HepG2 (cell line): ENCODE data around the gene TBX19. TPM values are rescaled to one million over a fixed set of nuclear protein-coding genes. Genes with fewer than 3 reads are reported as not detected.
A peak's percentile ranks its signal among the peaks of the same experiment; 100 is the strongest.

ENCODE experiments used
- DMAP1 ChIP-seq: IDR thresholded peaks from 2 replicates; pipeline ENCODE4 v1.6.1; 2016
- FOXP4 ChIP-seq: sonication (generic); formaldehyde crosslinking; IDR thresholded peaks from 2 replicates; pipeline ENCODE4 v1.4.0; 2020; ENCODE audit warnings: missing genetic modification reagents
- KDM2A ChIP-seq: sonication (generic); formaldehyde crosslinking; IDR thresholded peaks from 2 replicates; pipeline ENCODE4 v1.4.0; 2020; ENCODE audit warnings: low read depth, missing genetic modification reagents, borderline replicate concordance
- NR2C2 ChIP-seq: sonication (generic); formaldehyde crosslinking; IDR thresholded peaks from 2 replicates; pipeline ENCODE4 v1.4.0; 2020; ENCODE audit warnings: missing genetic modification reagents, mild to moderate bottlenecking, moderate library complexity, borderline replicate concordance
- PAXIP1 ChIP-seq: sonication (generic); formaldehyde crosslinking; conservative IDR thresholded peaks from 2 replicates; pipeline ENCODE4 v1.4.0; 2020; ENCODE audit warnings: mild to moderate bottlenecking, missing genetic modification reagents, moderate library complexity
- RXRA ChIP-seq: sonication (generic); formaldehyde crosslinking; IDR thresholded peaks from 2 replicates; pipeline ENCODE4 v1.5.1; 2020; ENCODE audit warnings: missing genetic modification reagents
- SPEN ChIP-seq: sonication (generic); formaldehyde crosslinking; IDR thresholded peaks from 2 replicates; pipeline ENCODE4 v1.5.1; 2020; ENCODE audit warnings: low read depth, mild to moderate bottlenecking, missing genetic modification reagents
- TAF1 ChIP-seq: sonication (generic); formaldehyde crosslinking; IDR thresholded peaks from 2 replicates; pipeline ENCODE4 v1.4.0; 2020; ENCODE audit warnings: missing genetic modification reagents
- ZBTB14 ChIP-seq: sonication (generic); formaldehyde crosslinking; IDR thresholded peaks from 2 replicates; pipeline ENCODE4 v1.4.0; 2020; ENCODE audit warnings: missing genetic modification reagents
- ZNF143 ChIP-seq: sonication (generic); formaldehyde crosslinking; IDR thresholded peaks from 2 replicates; pipeline ENCODE4 v1.4.0; 2020; ENCODE audit warnings: missing genetic modification reagents
- ZNF563 ChIP-seq: sonication (generic); formaldehyde crosslinking; IDR thresholded peaks from 2 replicates; pipeline ENCODE4 v1.8.0; 2022; ENCODE audit warnings: mild to moderate bottlenecking, moderate library complexity, missing genetic modification reagents
- ZNF574 ChIP-seq: sonication (generic); formaldehyde crosslinking; IDR thresholded peaks from 2 replicates; pipeline ENCODE4 v1.4.0; 2020; ENCODE audit warnings: missing genetic modification reagents
- ZNF605 ChIP-seq: sonication (generic); formaldehyde crosslinking; IDR thresholded peaks from 2 replicates; pipeline ENCODE4 v1.8.0; 2022; ENCODE audit warnings: mild to moderate bottlenecking, missing genetic modification reagents
- polyA plus RNA-seq, 8 experiments: library from polyadenylated mRNA; depleted of rRNA in 3 of 8; stranded (reverse) in 7 of 8; unstranded in 1 of 8; fragments of >200 nt; fragmentation: Illumina TruSeq in 4 of 8; extraction: Trizol in 4 of 8; gene quantifications; 2 replicates each; pipeline versions ENCODE4 v1.2.1 to v1.2.3, GENCODE V29; 2011 to 2016; ENCODE audit warnings: low read depth in 4 of 8, missing spikeins in 1 of 8, mixed read lengths in 1 of 8; ENCODE audit not compliant: insufficient read depth in 1 of 8
- total RNA-seq, 5 experiments: library from RNA; depleted of rRNA; stranded (reverse); fragments of >200 nt; fragmentation: Illumina TruSeq; extraction: Trizol; gene quantifications; 2 replicates each; pipeline ENCODE4 v1.2.3, GENCODE V29; 2016; ENCODE audit warnings: low read depth in 1 of 5

TBX19 gene
- total and polyA plus RNA-seq, 2 of the 13 experiments (the other 11 are each of a cell fraction or from before 2014, with no cell fraction given) = 0.31 to 1.4 TPM

GRCh38 chr1:168354335-168355269 lies 73.9 kb downstream of the TBX19 start (continued):
- TF ChIP-seq ZNF605 (peak; percentile 31; the same call in 1 of the 2 replicates), RXRA (peak; percentile 80), ZNF143 (CRISPR knock-in tag) (0 out of 2 replicates have a peak, but pooled peaks have one; percentile 46), KDM2A (CRISPR knock-in tag) (peak; percentile 68; the same call in 1 of the 2 replicates), DMAP1 (CRISPR knock-in tag) (peak; percentile 75), NR2C2 (CRISPR knock-in tag) (peak; percentile 56), FOXP4 (peak; percentile 12; the same call in 1 of the 2 replicates), ZNF563 (CRISPR knock-in tag) (0 out of 2 replicates have a peak, but pooled peaks have one; percentile 33), ZBTB14 (peak; percentile 81), PAXIP1 (0 out of 2 replicates have a peak, but pooled peaks have one; percentile 22), SPEN (CRISPR knock-in tag) (0 out of 2 replicates have a peak, but pooled peaks have one; percentile 19), ZNF574 (CRISPR knock-in tag) (peak; percentile 31; the same call in 1 of the 2 replicates), TAF1 (peak; percentile 83)
